ENCODE data around the gene TMEM88.

GRCh38 chr17:7882068-7882467 is 27.2 kb downstream of the TMEM88 start:
- TF ChIP-seq POLR2A (IDR thresholded peaks at IDR 0.05; ENCODE audit: low read depth, low read length): no peak
- no peak for TF ChIP-seq TAF1 (IDR thresholded peaks at IDR 0.05; ENCODE audit: borderline replicate concordance, low read depth, low read length)

All from GM12892 (cell line).